NCI-H1105 (cell line): ENCODE data around the gene PGAM2.
"Not testable (repeated sequence)": the region's sequence is repeated elsewhere in the genome, so short reads cannot be mapped to it uniquely, and the experiment has no call there.

Experiments
- DNase-seq: peaks from one replicate; lab custom pipeline; 2025; lab: John Stamatoyannopoulos, UW

The PGAM2 gene

GRCh38 chr7:44050121-44050914 is 15.0 kb downstream of the PGAM2 start:
- DNase-seq, result no peak

GRCh38 chr7:44048031-44048795 is 17.2 kb downstream of the PGAM2 start:
- no peak for DNase-seq

- no peak for DNase-seq
Observed at GRCh38 chr7:44046321-44047061, 18.9 kb downstream of the PGAM2 start.

GRCh38 chr7:44045226-44046014 is 19.9 kb downstream of the PGAM2 start:
- DNase-seq, result no peak

- DNase-seq, result peak; percentile 73
Observed at GRCh38 chr7:44044315-44045225, 20.8 kb downstream of the PGAM2 start, which contains the start of gene DBNL. Gene DBNL (plus strand): TSS chr7:44044702. CDS start chr7:44044738, 36 bp downstream.

GRCh38 chr7:44043902-44044301 is 21.5 kb downstream of the PGAM2 start:
- no peak for DNase-seq

GRCh38 chr7:44042221-44042620 is 23.1 kb downstream of the PGAM2 start:
- DNase-seq, result no peak

- not testable (repeated sequence) for DNase-seq
Observed at GRCh38 chr7:44040493-44040891, 24.9 kb downstream of the PGAM2 start.

- DNase-seq, result not testable (repeated sequence)
Observed at GRCh38 chr7:44039800-44040492, 25.4 kb downstream of the PGAM2 start.

GRCh38 chr7:44038961-44039558 is 26.3 kb downstream of the PGAM2 start:
- DNase-seq, result peak; percentile 83

GRCh38 chr7:44038553-44038952 is 26.8 kb downstream of the PGAM2 start:
- not testable (repeated sequence) for DNase-seq

- not testable (repeated sequence) for DNase-seq
Observed at GRCh38 chr7:44037951-44038350, 27.4 kb downstream of the PGAM2 start.

GRCh38 chr7:44036364-44036763 is 29.0 kb downstream of the PGAM2 start:
- not testable (repeated sequence) for DNase-seq

- DNase-seq, result not testable (repeated sequence)
Observed at GRCh38 chr7:44033971-44034844, 31.2 kb downstream of the PGAM2 start.

GRCh38 chr7:44032031-44032430 is 33.3 kb downstream of the PGAM2 start:
- not testable (repeated sequence) for DNase-seq

- not testable (repeated sequence) for DNase-seq
Observed at GRCh38 chr7:44031319-44031718, 34.0 kb downstream of the PGAM2 start.

- DNase-seq, result not testable (repeated sequence)
Observed at GRCh38 chr7:44030029-44030428, 35.3 kb downstream of the PGAM2 start.

GRCh38 chr7:44029433-44029832 is 35.9 kb downstream of the PGAM2 start:
- DNase-seq, result not testable (repeated sequence)
